Lower lobe of right lung (tissue), 2 donors: ENCODE measurements around the gene PDLIM1. TPM values are rescaled to one million over a fixed set of nuclear protein-coding genes. Genes with fewer than 3 reads are reported as not detected.
A peak's percentile ranks its signal among the peaks of the same experiment; 100 is the strongest.

ENCODE experiments used
- ATAC-seq, 2 donors: fragments of 200-7000 bp; cut with Tn5 transposase; one replicate each; pipeline ENCODE4 v1.9.1; 2020 to 2022; ENCODE audit warnings: mild to moderate bottlenecking in 2 of 2, moderate library complexity in 2 of 2
- DNase-seq: peaks from one replicate; pipeline ENCODE4 v3.0.0-alpha.2; 2020
- H3K27ac ChIP-seq: fragments of 200-600 bp; one replicate; pipeline ENCODE4 v1.8.0; 2022
- H3K27me3 ChIP-seq: fragments of 200-600 bp; one replicate; pipeline ENCODE4 v1.8.0; 2022; ENCODE audit warnings: low read depth
- H3K36me3 ChIP-seq: fragments of 200-600 bp; one replicate; pipeline ENCODE4 v1.8.0; 2022; ENCODE audit warnings: mild to moderate bottlenecking
- H3K4me1 ChIP-seq: fragments of 200-600 bp; one replicate; pipeline ENCODE4 v1.8.0; 2022
- H3K4me3 ChIP-seq: fragments of 200-600 bp; one replicate; pipeline ENCODE4 v1.8.0; 2022; ENCODE audit warnings: mild to moderate bottlenecking
- H3K9me3 ChIP-seq: fragments of 200-600 bp; one replicate; pipeline ENCODE4 v1.8.0; 2022
- intact Hi-C: fragments of 100-400 bp; cut with DNase I; formaldehyde crosslinking; loops from one replicate; pipeline ENCODE4 v1.11.0; 2022
- total RNA-seq: library from RNA; stranded (reverse); fragmentation: NEBNext Ultra II Directional; extraction: Animal tissue kit (Norgen Biotek cat#: 25700); gene quantifications from one replicate; pipeline ENCODE4 v1.2.1, GENCODE V29; 2021
- TF ChIP-seq, protein P1 (sequence below): fragments of 200-600 bp; IDR thresholded peaks from one replicate; pipeline ENCODE4 v1.8.0; 2022; ENCODE audit warnings: antibody characterized with exemption, mild to moderate bottlenecking
- donor health status: DM: no; HTN: yes; CAD: no; lungs with severe emphysema.

PDLIM1 gene
- total RNA-seq, 1 donor from 2014 or later: 178 TPM

DNA sequence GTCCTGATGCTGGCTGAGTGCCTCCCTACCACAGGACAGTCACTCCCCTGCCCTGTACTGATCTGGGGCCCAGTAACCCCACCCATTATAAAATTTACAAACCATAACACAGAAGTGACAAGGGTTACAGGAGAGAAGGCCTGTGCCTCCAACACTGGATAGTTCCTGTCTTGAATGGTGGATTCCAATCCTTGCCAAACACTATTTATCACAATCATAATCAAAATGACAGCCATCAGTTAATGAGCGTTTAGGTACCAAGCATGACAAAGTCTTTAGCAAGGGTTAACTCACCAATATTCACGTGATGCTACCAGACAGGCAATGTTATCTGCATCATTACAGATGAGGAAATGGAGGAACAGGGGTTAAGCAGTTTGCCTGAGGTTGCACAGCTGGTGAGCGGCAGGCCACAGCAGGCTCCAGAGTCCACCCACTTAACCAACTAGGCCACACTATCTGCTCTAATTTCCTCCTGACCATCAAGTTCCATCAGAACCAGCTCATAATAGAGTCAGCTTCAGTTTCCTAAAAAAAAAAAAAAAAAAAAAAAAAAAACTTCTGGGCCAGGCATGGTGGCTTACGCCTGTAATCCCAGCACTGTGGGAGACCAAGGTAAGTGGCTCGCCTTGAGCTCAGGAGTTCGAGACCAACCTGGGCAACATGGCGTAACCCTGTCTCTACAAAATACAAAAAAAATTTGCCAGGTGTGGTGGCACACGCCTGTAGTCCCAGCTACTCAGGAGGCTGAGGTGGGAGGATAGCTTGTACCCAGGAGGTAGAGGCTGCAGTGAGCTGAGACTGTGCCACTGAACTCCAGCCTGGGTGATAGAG, 14.2 kb downstream of the PDLIM1 start:
- H3K36me3 ChIP-seq: no peaks in the 10 kb centered on the region
- intact Hi-C loops: no loop called here
- TF ChIP-seq, protein P1, sequence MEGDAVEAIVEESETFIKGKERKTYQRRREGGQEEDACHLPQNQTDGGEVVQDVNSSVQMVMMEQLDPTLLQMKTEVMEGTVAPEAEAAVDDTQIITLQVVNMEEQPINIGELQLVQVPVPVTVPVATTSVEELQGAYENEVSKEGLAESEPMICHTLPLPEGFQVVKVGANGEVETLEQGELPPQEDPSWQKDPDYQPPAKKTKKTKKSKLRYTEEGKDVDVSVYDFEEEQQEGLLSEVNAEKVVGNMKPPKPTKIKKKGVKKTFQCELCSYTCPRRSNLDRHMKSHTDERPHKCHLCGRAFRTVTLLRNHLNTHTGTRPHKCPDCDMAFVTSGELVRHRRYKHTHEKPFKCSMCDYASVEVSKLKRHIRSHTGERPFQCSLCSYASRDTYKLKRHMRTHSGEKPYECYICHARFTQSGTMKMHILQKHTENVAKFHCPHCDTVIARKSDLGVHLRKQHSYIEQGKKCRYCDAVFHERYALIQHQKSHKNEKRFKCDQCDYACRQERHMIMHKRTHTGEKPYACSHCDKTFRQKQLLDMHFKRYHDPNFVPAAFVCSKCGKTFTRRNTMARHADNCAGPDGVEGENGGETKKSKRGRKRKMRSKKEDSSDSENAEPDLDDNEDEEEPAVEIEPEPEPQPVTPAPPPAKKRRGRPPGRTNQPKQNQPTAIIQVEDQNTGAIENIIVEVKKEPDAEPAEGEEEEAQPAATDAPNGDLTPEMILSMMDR: no peak
- no peaks in the 10 kb centered on the region for H3K9me3 ChIP-seq
- peak overlapping the region; percentile 84 for H3K27ac ChIP-seq
- DNase-seq (no peak), ATAC-seq (peak; percentile 31 to 64)
- no peaks in the 10 kb centered on the region for H3K27me3 ChIP-seq
- no peak overlapping the region for H3K4me3 ChIP-seq
- H3K4me1 ChIP-seq: peaks cover 87% of the 10 kb centered on the region

DNA sequence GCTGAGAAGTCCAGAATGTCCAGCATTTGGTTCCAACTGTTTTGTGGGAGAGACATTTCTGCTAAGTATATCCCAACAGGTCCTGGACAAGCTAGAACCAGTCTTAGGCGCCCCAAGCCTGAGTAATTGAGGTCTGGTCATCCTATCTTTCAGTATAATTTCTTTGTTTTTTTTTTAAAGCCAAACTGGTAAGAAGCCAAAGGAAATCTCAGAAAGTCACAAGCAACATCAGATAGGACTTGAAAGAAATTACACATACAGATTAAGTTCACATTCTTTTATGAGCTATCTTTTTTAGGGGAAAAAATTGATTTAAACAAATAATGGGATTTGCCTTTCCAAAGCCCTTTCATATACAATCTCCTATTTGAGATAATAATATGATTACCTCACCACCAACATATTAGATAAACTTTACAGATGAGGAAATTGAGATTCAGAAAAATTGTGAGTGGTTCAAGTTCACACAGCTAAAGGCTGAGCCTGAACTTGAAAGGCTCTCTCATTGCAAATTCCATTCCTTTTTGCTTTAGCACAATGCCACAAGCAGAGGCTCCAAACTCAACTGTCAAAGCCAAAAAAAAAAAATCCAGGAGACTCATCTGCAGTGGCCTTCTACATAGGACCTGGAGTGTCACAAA, 15.0 kb downstream of the PDLIM1 start:
- intact Hi-C loops: no loop called here
- H3K36me3 ChIP-seq: peaks cover under 1% of the 10 kb centered on the region
- TF ChIP-seq, protein P1: no peak
- H3K9me3 ChIP-seq: no peaks in the 10 kb centered on the region
- H3K27ac ChIP-seq: peak overlapping the region; percentile 84
- ATAC-seq (no peak), DNase-seq (no peak)
- H3K27me3 ChIP-seq: no peaks in the 10 kb centered on the region
- no peak overlapping the region for H3K4me3 ChIP-seq
- peaks cover 79% of the 10 kb centered on the region for H3K4me1 ChIP-seq

DNA sequence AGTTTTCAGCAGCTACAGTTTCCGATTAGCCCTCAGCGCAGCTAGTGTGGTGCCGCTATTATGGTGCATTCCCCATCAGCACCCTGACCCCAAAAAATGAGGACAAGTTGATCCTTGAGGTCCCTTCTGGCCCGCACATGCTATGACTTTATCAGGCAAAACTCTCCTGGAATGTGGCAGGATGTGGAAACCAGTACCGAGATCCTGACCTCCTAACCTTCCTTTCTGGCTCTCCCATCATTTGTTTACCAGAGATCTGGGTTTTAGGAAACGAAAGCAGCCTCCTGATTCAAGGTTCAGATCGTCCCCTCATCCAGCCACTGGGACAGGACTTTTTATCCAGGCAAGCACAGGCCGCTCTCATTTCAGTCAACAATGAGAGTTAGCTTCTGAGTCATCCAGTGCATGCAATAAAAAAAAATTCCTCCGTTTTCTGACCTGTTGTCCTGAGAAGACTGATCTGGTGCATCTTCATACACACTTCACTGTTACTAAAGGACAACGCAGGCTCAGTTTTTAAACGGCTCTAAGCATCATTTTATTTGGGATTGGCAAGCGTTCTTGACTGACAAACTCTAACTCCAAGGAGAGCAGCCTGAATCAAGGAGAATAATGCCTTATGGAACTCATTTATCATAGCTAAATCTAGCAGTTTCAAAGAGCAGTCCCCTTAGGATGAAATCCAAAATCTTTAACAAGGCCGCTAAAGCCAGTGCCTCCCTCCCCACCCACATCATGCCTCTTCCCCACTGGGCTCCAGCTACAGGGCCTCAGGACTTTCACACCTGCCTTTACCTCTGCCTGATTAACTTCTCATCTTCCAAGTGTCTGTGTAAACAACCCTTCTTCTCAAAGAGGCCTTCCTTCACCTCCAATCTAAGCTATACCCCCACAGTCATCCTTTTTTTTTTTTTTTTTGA, 17.1 kb downstream of the PDLIM1 start:
- peak; percentile 69 to 75 for ATAC-seq
- H3K4me1 ChIP-seq: peaks cover 65% of the 10 kb centered on the region
- H3K27me3 ChIP-seq: no peaks in the 10 kb centered on the region
- no peak for DNase-seq
- TF ChIP-seq, protein P1: no peak
- H3K27ac ChIP-seq: peak overlapping the region; percentile 84
- no peak overlapping the region for H3K4me3 ChIP-seq
- peaks cover 13% of the 10 kb centered on the region for H3K36me3 ChIP-seq
- intact Hi-C loops: no loop called here
- no peaks in the 10 kb centered on the region for H3K9me3 ChIP-seq

DNA sequence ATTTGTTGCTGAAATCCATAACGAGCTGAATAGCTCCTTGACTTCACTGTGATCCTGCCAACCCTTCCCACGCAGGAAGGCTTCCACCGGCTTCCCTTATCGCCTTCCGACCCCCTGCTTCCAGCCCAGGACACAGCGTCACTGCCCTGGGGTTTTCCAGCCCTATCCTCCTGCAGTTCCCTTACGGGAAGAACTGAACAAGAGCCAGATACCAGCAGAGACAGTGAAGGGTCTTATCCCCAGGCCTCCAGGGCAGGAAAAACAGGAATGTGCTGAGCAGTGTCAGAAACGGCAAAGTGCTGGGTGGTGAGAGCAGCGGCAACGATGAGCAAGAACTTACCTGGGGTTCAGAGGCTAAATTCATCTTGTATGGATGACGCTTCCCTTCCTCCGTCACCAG, 22.4 kb downstream of the PDLIM1 start:
- Histone ChIP-seq H3K27ac (peak overlapping the region; percentile 85), H3K36me3 (peaks cover 30% of the 10 kb centered on the region), H3K4me1 (peaks cover 66% of the 10 kb centered on the region), H3K27me3 (no peaks in the 10 kb centered on the region), H3K4me3 (no peak overlapping the region), H3K9me3 (no peaks in the 10 kb centered on the region)
- TF ChIP-seq, protein P1: no peak
- DNase-seq (no peak), ATAC-seq (peak; percentile 51 to 66)
- intact Hi-C loops: no loop called here

GRCh38 chr10:95267251-95267650, 23.6 kb downstream of the PDLIM1 start:
- ATAC-seq: no peak
- H3K36me3 ChIP-seq: peaks cover 40% of the 10 kb centered on the region
- no peaks in the 10 kb centered on the region for H3K9me3 ChIP-seq
- H3K4me3 ChIP-seq: no peak overlapping the region
- no peak for DNase-seq
- H3K27ac ChIP-seq: peak overlapping the region; percentile 85
- TF ChIP-seq, protein P1: no peak
- H3K27me3 ChIP-seq: no peaks in the 10 kb centered on the region
- intact Hi-C loops: no loop called here
- peaks cover 70% of the 10 kb centered on the region for H3K4me1 ChIP-seq
